A549 (cell line): Measurements from ENCODE around the gene PRRG3. TPM values are rescaled to one million over a fixed set of nuclear protein-coding genes. Genes with fewer than 3 reads are reported as not detected.
A peak's percentile ranks its signal among the peaks of the same experiment; 100 is the strongest.

Experiments
- ATAC-seq, 2 experiments: fragments of 200-7000 bp in 1 of 2; fragments of >200 bp in 1 of 2; cut with Nextera tagmentation in 1 of 2; cut with Tn5 transposase in 1 of 2; 3 replicates each; pipeline versions ENCODE4 v1.8.0 to v1.9.1; 2018 to 2020; ENCODE audit warnings: mild to moderate bottlenecking in 1 of 2, moderate library complexity in 1 of 2
- CTCF ChIA-PET: fragments of 300-600 bp; sonication (Branson Sonifier 250); formaldehyde crosslinking; extraction: SDS; loops from one replicate; lab custom pipeline; 2021; ENCODE audit warnings: antibody characterized with exemption, inconsistent platforms; lab: Yijun Ruan, JAX
- POLR2A ChIA-PET: fragments of 350-600 bp; formaldehyde crosslinking; extraction: SDS; loops from one replicate; lab custom pipeline; 2021; ENCODE audit warnings: antibody characterized with exemption, inconsistent platforms; lab: Yijun Ruan, JAX
- DNase-seq, 2 experiments: peaks; one replicate each; pipeline versions ENCODE4 v3.0.0 to v3.0.0-alpha.2; 2011 to 2016; ENCODE audit warnings: low read depth in 1 of 2, low spot score in 1 of 2
- FAIRE-seq: peaks from 2 replicates; lab custom pipeline; 2011; peaks lifted over from hg19 to GRCh38; lab: Jason Lieb, UNC
- H3K27ac ChIP-seq, 2 experiments: fragments of >200 bp; sonication (Bioruptor Twin); formaldehyde crosslinking; 3 replicates each; pipeline ENCODE4 v1.5.1; 2016 to 2017
- H3K4me1 ChIP-seq: fragments of >200 bp; sonication (Bioruptor Twin); formaldehyde crosslinking; 3 replicates; pipeline ENCODE4 v1.6.1; 2016
- H3K4me2 ChIP-seq: fragments of >200 bp; sonication (Bioruptor Twin); formaldehyde crosslinking; 3 replicates; pipeline ENCODE4 v1.6.1; 2016
- H3K4me3 ChIP-seq: fragments of >200 bp; sonication (Bioruptor Twin); formaldehyde crosslinking; 3 replicates; pipeline ENCODE4 v1.5.1; 2016
- H3K9me3 ChIP-seq: fragments of >200 bp; sonication (Bioruptor Twin); formaldehyde crosslinking; 3 replicates; pipeline ENCODE4 v1.6.1; 2016
- ATOH8 ChIP-seq: fragments of 250-450 bp; sonication (Bioruptor Pico); IDR thresholded peaks from 2 replicates; pipeline ENCODE4 v1.5.0; 2020; ENCODE audit warnings: low read depth, mild to moderate bottlenecking, moderate library complexity
- CEBPB ChIP-seq, 2 experiments: fragments of >200 bp in 1 of 2; sonication (Bioruptor Twin) in 1 of 2; formaldehyde crosslinking in 1 of 2; IDR thresholded peaks; 2 replicates each; pipeline ENCODE4 v1.6.1; 2012 to 2016
- CHD2 ChIP-seq: fragments of 150-350 bp; IDR thresholded peaks from 2 replicates; pipeline ENCODE4 v1.6.1; 2014; ENCODE audit warnings: low read length; ENCODE audit not compliant: partially characterized antibody
- CTCF ChIP-seq: fragments of >200 bp; sonication (Bioruptor Twin); formaldehyde crosslinking; IDR thresholded peaks from 3 replicates; pipeline ENCODE4 v1.5.1; 2016
- EHMT2 ChIP-seq: fragments of 200-600 bp; sonication (generic); IDR thresholded peaks from 2 replicates; pipeline ENCODE4 v1.6.1; 2016; ENCODE audit warnings: antibody characterized with exemption, low read depth, mild to moderate bottlenecking, moderate library complexity
- ESRRA ChIP-seq: fragments of 150-350 bp; IDR thresholded peaks from 2 replicates; pipeline ENCODE4 v1.6.1; 2014; ENCODE audit warnings: mild to moderate bottlenecking, low read length, borderline replicate concordance
- MAFK ChIP-seq: fragments of 450-650 bp; IDR thresholded peaks from 2 replicates; pipeline ENCODE4 v1.6.1; 2014; ENCODE audit not compliant: partially characterized antibody
- MAX ChIP-seq: IDR thresholded peaks from 2 replicates; pipeline ENCODE4 v1.6.1; 2012
- NPAS2 ChIP-seq: fragments of 250-450 bp; sonication (Bioruptor Pico); IDR thresholded peaks from 2 replicates; pipeline ENCODE4 v1.8.0; 2022; ENCODE audit warnings: mild to moderate bottlenecking, moderate library complexity, borderline replicate concordance
- POLR2AphosphoS2 ChIP-seq: conservative IDR thresholded peaks from 2 replicates; pipeline ENCODE4 v1.6.1; 2012; ENCODE audit warnings: low read length, improper control_type of control experiment, inconsistent platforms
- RAD21 ChIP-seq, 2 experiments: fragments of >200 bp in 1 of 2; sonication (Bioruptor Twin) in 1 of 2; formaldehyde crosslinking in 1 of 2; IDR thresholded peaks in 1 of 2; conservative IDR thresholded peaks in 1 of 2; 2 replicates in 1 of 2; 3 replicates in 1 of 2; pipeline ENCODE4 v1.6.1; 2012 to 2018; ENCODE audit warnings: inconsistent platforms in 1 of 2
- REST ChIP-seq: fragments of 200-600 bp; sonication (generic); IDR thresholded peaks from 2 replicates; pipeline ENCODE4 v1.6.1; 2016; ENCODE audit warnings: antibody characterized with exemption, mild to moderate bottlenecking, moderate library complexity
- RFX5 ChIP-seq: fragments of 450-650 bp; IDR thresholded peaks from 2 replicates; pipeline ENCODE4 v1.7.1; 2014; ENCODE audit warnings: antibody characterized with exemption, mild to moderate bottlenecking, moderate library complexity
- SMC3 ChIP-seq: fragments of >200 bp; sonication (Bioruptor Twin); formaldehyde crosslinking; IDR thresholded peaks from 3 replicates; pipeline ENCODE4 v1.6.1; 2018; ENCODE audit warnings: inconsistent platforms
- SREBF2 ChIP-seq: fragments of 450-650 bp; IDR thresholded peaks from 2 replicates; pipeline ENCODE4 v1.6.1; 2014; ENCODE audit warnings: mild to moderate bottlenecking, moderate library complexity
- ZSCAN20 ChIP-seq: fragments of 250-450 bp; sonication (Bioruptor Pico); IDR thresholded peaks from 2 replicates; pipeline ENCODE4 v1.8.0; 2022; ENCODE audit warnings: mild to moderate bottlenecking, moderate library complexity
- WGBS: methylation state at CpG from one replicate; pipeline ENCODE4 v1.1.6; 2017; ENCODE audit errors: missing lambda C conversion rate; 5-methylcytosine and 5-hydroxymethylcytosine counted together
- polyA plus RNA-seq, 4 experiments: library from polyadenylated mRNA; depleted of rRNA in 3 of 4; stranded (reverse); fragments of >200 nt; fragmentation: RNase III in 1 of 4; extraction: RNeasy Plus Mini Kit Qiagen cat#74134 plus additional on column Dnase treatment in 1 of 4; gene quantifications; 2 replicates in 3 of 4; 3 replicates in 1 of 4; pipeline ENCODE4 v1.2.3, GENCODE V29; 2011 to 2017

PRRG3 gene
- polyA plus RNA-seq, 2 of the 4 experiments (the other 2 are of a cell fraction): not detected

GRCh38 chrX:151752847-151753246 lies 57.6 kb downstream of the PRRG3 start:
- ATAC-seq (no peak), DNase-seq (no peak), FAIRE-seq (no peak)
- Histone ChIP-seq H3K9me3 (no peaks in the 10 kb centered on the region), H3K4me3 (no peak overlapping the region), H3K4me2 (no peak overlapping the region), H3K27ac (peak overlapping the region in 1 of 2 experiments; percentile 53; a peak in 1 of 6 replicates), H3K4me1 (peaks cover 14% of the 10 kb centered on the region)
- POLR2A ChIA-PET: interaction anchor here (0.9 to 1.1 kb wide), 4 partner anchors 73 to 880 kb away, joined by 3 to 7 read pairs (median 3); partner anchors contain the start of gene GABRE
- CTCF ChIA-PET: interaction anchor here (0.8 to 9.6 kb wide), 43 partner anchors 9 to 1180 kb away, joined by 3 to 119 read pairs (median 4); partner anchors contain the start of genes CETN2, GABRE and NSDHL
- 20% methylated on average over 5 of the region's 5 CpGs for WGBS
- TF ChIP-seq RAD21 (conservative IDR thresholded peaks at IDR 0.05 in 1 of 2, IDR thresholded peaks at IDR 0.05 in 1 of 2) (no peak), ZSCAN20 (CRISPR knock-in tag) (no peak), NPAS2 (no peak), CHD2 (no peak), RFX5 (no peak), ATOH8 (CRISPR knock-in tag) (no peak), POLR2AphosphoS2 (no peak), MAFK (no peak)

- CTCF ChIA-PET: interaction anchor here (0.7 to 9.6 kb wide), 46 partner anchors 9 to 1180 kb away, joined by 3 to 119 read pairs (median 4); partner anchors contain the start of genes CETN2, GABRE and NSDHL
- Histone ChIP-seq H3K4me2 (peak overlapping the region; percentile 78), H3K4me3 (no peak overlapping the region), H3K27ac (peak overlapping the region; percentile 68 to 79), H3K4me1 (peaks cover 14% of the 10 kb centered on the region), H3K9me3 (no peaks in the 10 kb centered on the region)
- TF ChIP-seq MAX: peak; percentile 10; the same call in 1 of the 2 replicates
- TF ChIP-seq CEBPB (IDR thresholded peaks at IDR 0.05): peak; percentile 65 to 91; a peak in 3 of 4 replicates
- peak; percentile 91 to 95 for TF ChIP-seq RAD21 (conservative IDR thresholded peaks at IDR 0.05 in 1 of 2, IDR thresholded peaks at IDR 0.05 in 1 of 2)
- no peak for TF ChIP-seq CHD2
- TF ChIP-seq SMC3: peak; percentile 94
- TF ChIP-seq REST: 0 out of 2 replicates have a peak, but pooled peaks have one; percentile 52
- no peak for TF ChIP-seq SREBF2
- TF ChIP-seq CTCF: peak; percentile 72
- TF ChIP-seq EHMT2: no peak
- TF ChIP-seq ESRRA: no peak
- peak; percentile 86 to 94 for ATAC-seq
- FAIRE-seq: no peak
- DNase-seq: peak; percentile 50 to 63
- POLR2A ChIA-PET: interaction anchor here (0.9 to 1.1 kb wide), 4 partner anchors 72 to 879 kb away, joined by 3 to 7 read pairs (median 3); partner anchors contain the start of gene GABRE
- WGBS: 5% methylated on average over 18 of the region's 22 CpGs
Measured at GRCh38 chrX:151753313-151754046, 58.2 kb downstream of the PRRG3 start.
